ENCODE data around the gene MYL12B. TPM values are rescaled to one million over a fixed set of nuclear protein-coding genes. Genes with fewer than 3 reads are reported as not detected.

MYL12B gene
- total RNA-seq, 1 experiment from 2014 or later = 315 TPM

DNA sequence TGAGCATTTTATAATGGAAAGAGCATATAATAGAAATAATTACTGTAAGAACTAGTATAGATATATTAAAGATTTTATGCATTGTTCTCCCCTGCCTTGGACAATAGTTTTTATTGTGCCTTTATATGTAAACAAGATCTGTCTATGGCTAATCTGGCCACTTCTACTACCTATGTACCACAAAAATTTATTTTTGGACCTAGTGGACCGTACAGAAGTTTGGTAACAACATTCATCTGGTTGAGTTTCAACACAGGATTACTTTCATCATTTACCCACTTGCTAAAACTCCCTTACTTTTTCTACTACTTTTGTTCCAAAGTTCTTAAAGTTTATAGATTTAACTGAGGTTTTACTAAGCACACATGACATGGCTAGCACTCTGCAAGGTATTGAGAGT, 28.9 kb upstream of the MYL12B start:
- in situ Hi-C loops (cut with HindIII; ENCODE audit: low pct_unique_long_range_greater_than_20kb, low sequenced_read_pairs) = no loop called here
- DNase-seq (ENCODE audit: low read depth, low spot score) = no peak

DNA sequence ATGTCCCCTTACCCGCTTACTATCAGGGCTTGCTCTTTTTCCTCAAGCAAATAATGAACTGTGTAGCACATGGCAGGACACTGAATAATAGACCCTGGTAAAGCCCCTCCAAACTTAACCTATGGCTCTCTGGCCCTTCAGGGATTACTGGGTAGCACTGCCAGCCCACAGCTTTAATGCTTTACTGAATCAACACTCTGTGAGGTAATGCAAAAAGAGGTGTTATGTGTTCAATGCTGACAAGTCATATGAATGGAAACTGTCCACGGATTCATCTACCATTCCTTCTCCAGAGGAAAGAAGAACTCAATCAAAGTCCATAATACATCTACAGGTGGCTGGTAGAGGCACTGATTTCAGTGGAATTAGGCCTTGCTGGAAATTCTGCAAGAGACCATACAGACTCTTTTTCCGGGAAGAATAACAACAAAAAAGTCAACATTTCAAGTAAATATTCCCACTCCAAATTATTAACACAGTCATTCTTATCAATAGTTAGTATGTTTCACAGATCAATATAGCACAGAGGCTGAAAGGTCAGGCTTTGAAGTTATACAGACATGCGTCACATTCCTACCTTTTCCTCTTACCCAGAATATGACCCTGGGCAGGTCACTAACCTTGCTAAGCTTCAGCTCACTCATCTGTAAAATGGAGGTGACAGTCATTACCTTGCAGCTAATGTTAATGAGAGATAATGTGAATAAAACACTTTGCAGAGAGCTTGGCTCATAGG, 28.3 kb upstream of the MYL12B start:
- in situ Hi-C loops (cut with HindIII; ENCODE audit: low pct_unique_long_range_greater_than_20kb, low sequenced_read_pairs) = no loop called here

DNA sequence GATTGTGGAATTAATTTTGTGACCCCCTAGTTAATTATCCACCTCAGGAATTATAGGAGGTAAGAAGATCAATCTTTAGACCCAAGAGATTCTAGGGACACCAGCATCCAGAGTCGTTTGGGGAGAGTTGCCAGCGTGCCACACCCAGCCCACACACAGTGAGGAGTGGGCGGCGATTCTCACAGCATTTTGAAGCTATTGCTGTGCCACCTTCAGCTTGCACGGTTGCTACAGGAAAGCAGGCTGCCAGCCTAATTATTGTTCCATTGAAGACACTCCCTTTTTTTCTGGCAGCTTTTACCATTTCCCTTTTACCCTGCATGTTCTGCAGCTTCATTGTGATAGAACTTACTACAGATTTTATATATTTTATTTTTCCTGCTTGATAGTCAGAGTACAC, 27.5 kb upstream of the MYL12B start:
- DNase-seq (ENCODE audit: low read depth, low spot score) = no peak
- in situ Hi-C loops (cut with HindIII; ENCODE audit: low pct_unique_long_range_greater_than_20kb, low sequenced_read_pairs) = no loop called here

More for the DNA sequence above, 28.3 kb upstream of the MYL12B start:
- DNase-seq (ENCODE audit: low read depth, low spot score) = no peak

DNA sequence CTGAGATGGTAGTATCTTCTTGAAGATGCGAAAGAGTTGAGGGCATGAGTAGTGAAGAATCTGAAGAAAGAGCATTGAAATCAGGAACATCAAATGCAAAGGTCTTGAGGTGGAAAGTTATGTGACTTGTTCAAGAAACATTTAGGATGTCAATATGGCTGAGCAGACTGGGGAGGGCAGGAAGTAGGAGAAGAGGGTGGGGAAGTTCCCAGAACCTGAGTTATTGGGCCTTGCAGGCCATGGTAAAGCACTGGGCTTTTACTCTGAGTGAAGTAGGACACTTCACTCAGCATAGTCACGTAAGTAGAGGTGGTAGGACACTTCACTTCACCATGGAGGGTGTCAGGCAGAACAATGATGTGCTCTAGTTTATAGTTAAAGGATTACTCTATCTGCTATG, 26.1 kb upstream of the MYL12B start:
- in situ Hi-C loops (cut with HindIII; ENCODE audit: low pct_unique_long_range_greater_than_20kb, low sequenced_read_pairs) = no loop called here
- DNase-seq (ENCODE audit: low read depth, low spot score) = no peak

DNA sequence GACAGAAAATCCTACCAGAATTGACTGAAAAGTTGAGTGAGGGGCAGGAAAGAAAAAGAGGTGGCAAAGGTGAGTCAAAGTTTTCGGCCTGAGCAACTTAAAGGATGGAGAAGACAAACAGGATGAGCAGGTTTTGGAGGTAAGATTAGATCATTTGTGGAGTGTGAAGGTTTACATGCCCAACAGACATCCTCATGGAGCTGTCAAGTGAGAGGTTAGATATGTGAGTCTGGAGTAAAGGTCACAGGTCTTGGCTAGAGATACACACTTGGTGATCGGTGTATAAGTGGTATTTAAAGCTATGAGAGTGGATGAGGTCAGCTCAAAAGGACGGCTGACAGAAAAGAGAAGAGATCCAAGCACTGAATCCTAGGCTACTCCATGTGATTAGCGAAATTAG, 25.5 kb upstream of the MYL12B start:
- no peak for DNase-seq (ENCODE audit: low read depth, low spot score)
- in situ Hi-C loops (cut with HindIII; ENCODE audit: low pct_unique_long_range_greater_than_20kb, low sequenced_read_pairs) = no loop called here

DNA sequence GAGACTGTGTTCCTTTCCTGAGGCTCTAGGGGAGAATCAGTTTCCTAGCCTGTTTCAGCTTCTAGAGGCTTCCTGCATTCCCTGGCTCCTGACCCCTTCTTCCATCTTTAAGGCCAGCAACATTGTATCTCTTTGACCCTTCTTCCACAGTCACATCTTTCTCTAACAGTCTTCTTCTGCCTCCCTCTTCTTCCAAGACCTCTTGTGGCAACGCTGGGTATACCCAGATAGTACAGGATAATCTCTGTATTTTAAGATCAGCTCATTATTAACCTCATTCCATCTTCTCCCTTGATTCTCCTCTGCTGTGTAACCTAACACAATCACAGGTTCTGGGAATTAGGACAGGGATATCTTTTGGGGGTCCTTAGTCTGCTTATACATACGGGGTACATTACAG, 23.2 kb upstream of the MYL12B start:
- peak; percentile 39 for DNase-seq (ENCODE audit: low read depth, low spot score)
- in situ Hi-C loops (cut with HindIII; ENCODE audit: low pct_unique_long_range_greater_than_20kb, low sequenced_read_pairs) = no loop called here

DNA sequence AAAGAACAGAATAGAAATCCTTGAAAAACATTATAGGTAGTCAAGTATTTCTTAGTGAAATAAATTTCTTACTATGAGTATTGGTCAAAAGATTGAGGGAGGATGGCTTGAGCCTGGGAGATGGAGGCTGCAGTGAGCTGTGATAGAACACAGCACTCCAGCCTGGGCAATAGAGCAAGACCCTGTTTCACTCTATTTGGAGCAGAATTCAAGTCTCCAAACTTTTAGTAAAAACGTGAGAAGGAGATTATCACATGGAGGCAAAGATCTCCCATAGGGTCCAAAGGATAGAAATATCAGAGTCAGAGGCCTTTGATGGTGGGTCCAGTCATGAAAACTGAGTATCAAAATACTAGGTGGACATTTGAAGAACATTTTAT, 16.8 kb upstream of the MYL12B start:
- no peak for DNase-seq (ENCODE audit: low read depth, low spot score)
- in situ Hi-C loops (cut with HindIII; ENCODE audit: low pct_unique_long_range_greater_than_20kb, low sequenced_read_pairs) = no loop called here

DNA sequence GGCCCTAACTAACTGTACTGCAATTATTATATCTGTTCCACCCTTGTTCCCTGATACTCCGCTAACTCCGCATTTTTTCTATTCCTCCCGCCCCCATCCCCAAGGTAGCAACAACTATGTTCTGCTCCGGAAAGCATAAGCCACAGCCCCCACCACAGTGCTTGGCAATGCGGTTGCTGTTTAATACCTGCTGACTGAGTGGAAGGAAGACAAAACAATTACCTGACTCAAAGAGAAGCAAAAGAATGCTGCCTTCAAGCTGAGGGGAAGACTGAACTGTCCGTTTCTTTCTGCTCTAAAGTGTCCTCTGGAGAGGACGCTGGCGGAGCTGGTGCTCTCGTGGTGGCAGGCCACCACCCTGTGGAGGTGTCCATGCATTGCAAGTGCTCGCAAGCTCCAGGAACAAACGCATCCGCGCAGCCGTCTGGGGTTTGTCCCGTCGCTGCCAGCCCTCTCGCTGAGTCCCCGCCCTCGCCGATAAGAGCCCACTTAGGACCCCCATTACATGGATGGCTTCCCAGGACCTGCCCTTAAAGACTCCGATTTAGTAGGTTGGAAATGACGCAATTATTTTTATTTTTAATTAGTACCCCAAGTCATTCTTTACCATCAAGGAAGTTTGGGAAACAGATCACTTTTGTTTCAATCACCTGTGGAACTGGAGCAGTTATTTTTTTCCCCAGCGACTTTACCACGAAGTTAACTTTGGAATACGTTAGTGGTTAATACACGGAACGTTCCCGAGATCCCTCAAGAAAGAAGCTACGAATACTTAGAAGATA, 15.9 kb upstream of the MYL12B start:
- peak; percentile 88 for DNase-seq (ENCODE audit: low read depth, low spot score)
- in situ Hi-C loops (cut with HindIII; ENCODE audit: low pct_unique_long_range_greater_than_20kb, low sequenced_read_pairs) = no loop called here

DNA sequence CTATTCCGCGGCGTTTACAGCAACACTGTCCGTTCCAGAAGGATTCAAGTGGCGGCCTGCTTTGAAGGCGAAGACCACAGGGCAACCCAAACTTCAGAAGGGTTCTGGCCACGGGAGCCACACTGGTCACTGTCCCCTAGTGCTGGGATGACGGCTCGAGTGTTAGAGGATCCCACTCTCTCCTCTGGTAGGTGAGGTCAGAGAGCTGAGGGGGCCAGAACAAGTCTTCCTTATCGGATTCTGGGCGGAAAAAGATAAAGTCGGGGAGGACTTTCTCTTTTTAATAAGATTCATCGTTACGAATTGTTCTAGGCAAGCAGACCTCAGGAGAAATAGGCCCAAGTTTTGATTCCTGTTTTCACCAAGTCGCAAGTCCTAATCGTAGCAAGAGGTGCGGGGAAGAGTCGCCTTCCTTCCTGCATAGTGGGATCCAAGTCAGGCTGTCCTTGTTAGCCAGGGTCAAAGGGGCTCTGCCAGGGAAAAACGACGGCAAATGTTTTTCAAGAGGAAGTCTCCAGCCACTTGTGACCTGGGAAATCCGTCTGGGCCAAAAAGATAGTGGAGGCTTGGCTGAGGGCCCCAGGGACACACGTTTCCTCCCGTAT, 15.2 kb upstream of the MYL12B start:
- peak; percentile 19 for DNase-seq (ENCODE audit: low read depth, low spot score)

DNA sequence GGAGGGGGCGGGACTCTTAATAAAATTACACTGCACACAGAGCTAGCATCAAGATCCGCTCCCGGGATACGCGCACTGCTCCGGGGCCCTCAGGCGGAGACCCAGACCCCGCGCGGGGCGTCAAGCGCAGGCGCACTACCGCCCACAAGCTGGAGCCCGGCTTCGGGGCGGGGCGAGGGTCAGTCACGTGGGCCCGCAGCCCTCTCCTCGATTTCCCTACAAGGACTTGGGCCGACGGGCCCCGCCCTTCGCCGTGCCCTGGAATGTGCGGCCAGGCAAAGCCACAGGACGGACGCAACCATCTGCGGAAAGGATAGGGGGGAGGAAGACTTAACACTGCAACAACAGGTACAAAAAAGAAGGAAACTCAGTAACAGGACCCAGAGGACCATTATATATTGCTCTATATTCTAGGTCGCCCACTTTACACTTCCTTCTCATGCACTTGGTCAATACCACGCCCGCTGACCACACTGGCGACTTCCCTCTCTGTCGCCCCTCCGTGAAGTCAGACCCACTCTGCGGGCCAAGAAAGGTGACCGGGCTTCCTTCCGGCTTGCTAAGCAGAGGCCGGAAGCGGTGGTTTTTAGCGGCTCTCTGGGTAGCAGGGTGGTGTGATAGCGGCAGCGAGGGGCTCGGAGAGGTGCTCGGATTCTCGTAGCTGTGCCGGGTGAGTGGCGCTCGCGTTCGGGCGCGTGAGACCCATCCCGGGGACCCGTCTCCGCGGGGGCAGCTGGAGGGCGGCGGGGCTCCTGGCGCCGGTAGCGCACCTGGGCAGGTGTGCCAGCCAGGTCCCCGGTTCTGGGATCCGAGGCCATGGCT, 14.5 kb upstream of the MYL12B start, which contains the start of gene MYL12A:
Gene MYL12A (plus strand): TSS at position 562 of the 822 bp plus-strand sequence. CDS start 5,447 bp downstream, outside the sequence.
- peak; percentile 96 for DNase-seq (ENCODE audit: low read depth, low spot score)
- in situ Hi-C loops (cut with HindIII; ENCODE audit: low pct_unique_long_range_greater_than_20kb, low sequenced_read_pairs) = no loop called here

More for the DNA sequence above, 15.2 kb upstream of the MYL12B start:
- in situ Hi-C loops (cut with HindIII; ENCODE audit: low pct_unique_long_range_greater_than_20kb, low sequenced_read_pairs) = no loop called here

DNA sequence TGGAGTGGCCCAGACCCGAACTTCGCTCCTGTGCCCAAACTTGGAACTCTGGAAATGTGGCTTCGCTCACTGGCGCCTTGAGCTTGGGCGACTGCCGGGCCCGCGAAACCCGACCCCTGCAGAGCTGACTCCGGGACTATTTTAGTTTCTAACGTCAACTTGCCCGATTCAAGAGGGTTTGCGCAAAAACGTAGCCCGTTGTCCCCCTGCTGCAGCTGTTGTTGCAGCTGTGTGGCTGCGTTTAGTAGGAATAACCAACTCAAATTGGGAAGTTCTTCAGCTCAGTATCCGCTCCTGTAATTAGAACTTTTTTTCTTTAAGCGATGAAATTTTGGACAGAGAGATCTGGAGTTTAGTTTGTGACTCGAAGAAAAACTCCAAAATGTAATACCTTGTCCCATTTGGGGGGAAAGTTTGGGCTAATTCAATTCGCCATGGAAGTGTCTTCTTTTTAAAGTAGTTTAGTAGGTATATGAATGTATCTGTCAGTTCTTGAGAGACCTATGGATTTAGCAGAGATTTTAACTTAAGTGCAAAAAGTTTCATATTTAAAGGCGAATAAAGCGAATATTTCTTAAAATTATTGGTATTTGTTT, 13.8 kb upstream of the MYL12B start:
- in situ Hi-C loops (cut with HindIII; ENCODE audit: low pct_unique_long_range_greater_than_20kb, low sequenced_read_pairs) = no loop called here
- peak; percentile 34 for DNase-seq (ENCODE audit: low read depth, low spot score)

DNA sequence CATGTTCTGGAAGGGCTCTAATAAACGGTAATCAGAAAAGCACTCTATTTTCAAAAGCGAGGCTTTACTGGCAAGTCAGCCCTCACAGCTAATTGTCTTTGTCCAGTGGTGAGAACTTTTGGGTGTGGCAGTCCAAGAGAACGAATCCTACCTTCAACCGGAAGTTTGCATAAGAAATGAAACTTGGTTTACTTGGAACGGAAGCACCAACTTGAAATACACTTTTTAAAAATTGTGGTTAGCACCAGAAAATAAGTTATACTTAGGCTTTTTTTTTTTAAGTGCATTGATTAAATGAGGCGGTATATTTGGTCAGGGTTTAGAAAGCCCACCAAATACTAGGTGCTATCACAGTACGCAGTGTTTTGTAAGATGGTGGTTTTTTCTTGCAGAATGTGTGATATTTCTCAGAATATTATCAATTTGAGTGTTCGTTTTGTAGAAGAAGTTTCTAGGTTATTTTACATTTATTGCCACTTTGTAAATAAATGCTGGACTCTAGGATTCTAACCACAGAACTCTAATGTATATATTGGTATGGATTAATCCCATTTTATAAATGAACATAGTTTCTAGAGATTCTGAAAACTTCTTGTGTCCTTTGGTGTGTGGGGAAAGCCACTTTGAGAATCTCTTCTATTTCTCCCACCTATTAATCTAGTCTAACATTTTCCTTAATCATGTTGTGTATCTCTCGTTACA, 13.1 kb upstream of the MYL12B start:
- in situ Hi-C loops (cut with HindIII; ENCODE audit: low pct_unique_long_range_greater_than_20kb, low sequenced_read_pairs) = no loop called here
- DNase-seq (ENCODE audit: low read depth, low spot score) = peak; percentile 53

DNA sequence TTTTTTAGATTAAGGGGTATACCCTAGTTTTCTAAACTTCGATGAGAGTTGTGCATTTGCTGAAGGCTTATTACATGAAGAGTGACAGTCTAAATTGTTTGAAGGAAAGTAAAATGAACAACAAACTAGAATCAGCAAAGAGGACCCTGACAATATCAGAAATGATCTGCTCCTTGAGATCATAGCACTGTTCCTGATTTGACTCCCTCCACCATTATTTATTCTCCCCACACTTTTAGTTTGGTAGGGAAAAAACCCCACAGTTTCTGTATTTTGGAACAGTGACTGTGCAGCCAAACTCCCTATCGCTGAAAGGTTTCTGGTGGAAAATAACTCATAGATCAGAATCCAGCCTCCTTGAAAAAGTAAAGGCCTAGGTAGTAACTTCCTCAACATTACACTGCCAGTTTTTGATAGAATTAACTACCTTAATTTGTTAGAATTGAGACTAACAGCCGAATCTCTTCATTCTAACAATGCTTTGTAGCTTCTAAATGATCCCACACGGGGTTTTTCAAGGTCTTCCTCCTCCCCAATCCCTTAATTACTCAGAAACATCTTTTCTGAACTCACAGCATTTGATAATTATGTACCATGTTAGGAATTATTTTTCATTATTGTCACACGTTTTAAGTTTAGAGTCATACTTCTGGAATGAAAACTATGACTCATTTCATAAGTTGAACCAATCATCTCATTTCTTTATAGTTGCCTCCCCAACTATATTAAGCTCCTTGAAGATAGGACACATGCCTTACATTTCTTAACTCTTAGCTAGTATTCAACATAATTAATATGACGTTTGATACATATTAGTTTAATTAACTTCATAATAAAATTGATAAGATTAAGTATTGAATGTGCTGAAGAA, 11.5 kb upstream of the MYL12B start:
- DNase-seq (ENCODE audit: low read depth, low spot score) = no peak
- in situ Hi-C loops (cut with HindIII; ENCODE audit: low pct_unique_long_range_greater_than_20kb, low sequenced_read_pairs) = no loop called here

DNA sequence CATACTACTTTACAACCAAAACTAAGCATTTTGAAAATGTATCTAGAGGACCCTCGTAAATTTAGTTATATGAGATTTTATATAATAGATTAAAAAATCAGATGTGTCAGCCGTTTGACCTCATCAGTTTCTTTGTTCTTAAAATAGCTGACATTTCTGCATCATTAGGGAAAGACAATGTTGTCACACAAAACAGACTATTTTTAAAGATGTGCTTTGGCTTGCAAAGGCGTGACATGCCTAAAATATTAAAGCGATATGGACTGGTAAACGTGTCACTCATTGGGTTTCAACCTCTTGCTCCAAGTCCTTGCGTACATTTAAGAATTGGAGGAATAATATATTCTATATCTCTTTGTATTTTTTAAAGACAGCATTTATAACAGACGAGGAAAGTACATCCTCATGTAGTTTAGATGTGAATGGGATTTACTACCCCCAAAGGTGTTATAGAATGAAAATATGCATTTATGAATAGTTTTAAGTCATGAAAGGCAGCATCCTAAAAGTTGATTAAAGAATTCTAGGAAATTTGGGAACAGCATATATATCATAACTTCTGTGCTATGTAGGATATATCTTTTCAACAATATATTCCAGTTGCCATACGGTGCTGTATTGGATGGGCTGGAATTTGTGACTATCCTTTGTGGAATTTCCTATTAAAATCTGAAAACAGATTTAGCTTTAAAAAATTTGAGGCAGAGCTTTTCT, 10.5 kb upstream of the MYL12B start:
- in situ Hi-C loops (cut with HindIII; ENCODE audit: low pct_unique_long_range_greater_than_20kb, low sequenced_read_pairs) = no loop called here
- no peak for DNase-seq (ENCODE audit: low read depth, low spot score)

DNA sequence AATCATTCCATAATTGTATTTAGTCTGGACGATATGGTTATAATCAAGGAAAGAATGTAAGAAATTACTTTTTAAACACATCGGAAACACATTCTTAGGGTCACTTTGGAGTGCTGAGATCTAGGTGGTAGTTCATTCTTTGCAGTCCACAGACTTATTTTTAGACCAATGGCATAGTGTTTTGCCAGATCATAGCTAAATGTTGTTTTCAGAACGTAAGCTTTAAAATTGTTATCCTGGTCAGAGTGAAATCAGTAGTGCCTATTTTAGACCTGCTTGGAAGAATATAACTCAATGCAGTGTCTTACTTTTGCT, 10.0 kb upstream of the MYL12B start:
- DNase-seq (ENCODE audit: low read depth, low spot score) = no peak
- in situ Hi-C loops (cut with HindIII; ENCODE audit: low pct_unique_long_range_greater_than_20kb, low sequenced_read_pairs) = no loop called here

DNA sequence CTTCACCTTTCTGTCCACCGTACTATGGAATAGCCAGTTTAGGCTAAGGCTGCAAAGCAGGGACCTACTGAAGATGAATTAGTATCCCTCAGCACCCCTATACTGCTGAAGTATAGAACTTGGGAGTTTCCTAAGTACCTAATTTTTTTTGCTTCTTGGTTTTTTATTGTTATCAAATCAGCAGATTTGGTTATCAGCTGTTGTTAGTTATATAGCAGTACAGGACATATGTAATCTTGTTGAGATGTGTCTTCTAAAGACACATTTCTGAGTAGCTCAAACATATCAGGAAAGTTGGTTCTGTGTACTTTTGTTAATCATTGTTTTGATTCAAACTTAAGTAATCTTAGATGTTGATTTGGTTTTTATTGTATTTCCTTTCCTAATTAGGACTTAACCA, 9.1 kb upstream of the MYL12B start:
- in situ Hi-C loops (cut with HindIII; ENCODE audit: low pct_unique_long_range_greater_than_20kb, low sequenced_read_pairs) = no loop called here
- DNase-seq (ENCODE audit: low read depth, low spot score) = no peak
